ENCODE data around the gene UPK3A.

UPK3A gene

GRCh38 chr22:45286854-45287551 is 2.3 kb downstream of the UPK3A start:
- H3K9me3 Mint-ChIP-seq, result no peaks in the 10 kb centered on the region
- no peak for TF ChIP-seq CTCF (IDR thresholded peaks at IDR 0.05; ENCODE audit: unreplicated experiment in 3 of 3)

GRCh38 chr22:45290410-45290936 is 5.7 kb downstream of the UPK3A start:
- no peaks in the 10 kb centered on the region for H3K9me3 Mint-ChIP-seq

More at GRCh38 chr22:45286854-45287551, 2.3 kb downstream of the UPK3A start:
- no peak overlapping the region for H3K27ac Mint-ChIP-seq
- no peak overlapping the region for H3K4me3 Mint-ChIP-seq
- peaks cover 49% of the 10 kb centered on the region for H3K27me3 Mint-ChIP-seq (ENCODE audit: low read depth)
- H3K4me1 Mint-ChIP-seq, result no peaks in the 10 kb centered on the region
- no peaks in the 10 kb centered on the region for H3K36me3 Mint-ChIP-seq (ENCODE audit: low read depth)

GRCh38 chr22:45291061-45291930 is 6.5 kb downstream of the UPK3A start:
- no peaks in the 10 kb centered on the region for H3K9me3 Mint-ChIP-seq
- no peak for TF ChIP-seq CTCF (IDR thresholded peaks at IDR 0.05; ENCODE audit: unreplicated experiment in 3 of 3)
- peaks cover 9% of the 10 kb centered on the region for H3K27me3 Mint-ChIP-seq (ENCODE audit: low read depth)
- no peaks in the 10 kb centered on the region for H3K4me1 Mint-ChIP-seq
- H3K27ac Mint-ChIP-seq, result no peak overlapping the region
- no peak overlapping the region for H3K4me3 Mint-ChIP-seq
- H3K36me3 Mint-ChIP-seq (ENCODE audit: low read depth), result no peaks in the 10 kb centered on the region

More at GRCh38 chr22:45290410-45290936, 5.7 kb downstream of the UPK3A start:
- Mint-ChIP-seq H3K36me3 (ENCODE audit: low read depth) (no peaks in the 10 kb centered on the region), H3K4me3 (no peak overlapping the region), H3K27me3 (ENCODE audit: low read depth) (peaks cover 17% of the 10 kb centered on the region), H3K27ac (no peak overlapping the region), H3K4me1 (no peaks in the 10 kb centered on the region)
- no peak for TF ChIP-seq CTCF (IDR thresholded peaks at IDR 0.05; ENCODE audit: unreplicated experiment in 3 of 3)

- H3K4me1 Mint-ChIP-seq, result no peaks in the 10 kb centered on the region
- peaks cover 3% of the 10 kb centered on the region for H3K27me3 Mint-ChIP-seq (ENCODE audit: low read depth)
- TF ChIP-seq CTCF (IDR thresholded peaks at IDR 0.05; ENCODE audit: unreplicated experiment in 3 of 3), result no peak
- no peak overlapping the region for H3K4me3 Mint-ChIP-seq
- H3K9me3 Mint-ChIP-seq, result no peaks in the 10 kb centered on the region
- no peak overlapping the region for H3K27ac Mint-ChIP-seq
- H3K36me3 Mint-ChIP-seq (ENCODE audit: low read depth), result no peaks in the 10 kb centered on the region
These were observed 7.2 kb downstream of the UPK3A start for GRCh38 chr22:45291931-45292290.

- no peak overlapping the region for H3K27ac Mint-ChIP-seq
- H3K4me3 Mint-ChIP-seq, result no peak overlapping the region
- no peaks in the 10 kb centered on the region for H3K4me1 Mint-ChIP-seq
- no peaks in the 10 kb centered on the region for H3K36me3 Mint-ChIP-seq (ENCODE audit: low read depth)
- H3K9me3 Mint-ChIP-seq, result no peaks in the 10 kb centered on the region
- no peak for TF ChIP-seq CTCF (IDR thresholded peaks at IDR 0.05; ENCODE audit: unreplicated experiment in 3 of 3)
- no peaks in the 10 kb centered on the region for H3K27me3 Mint-ChIP-seq (ENCODE audit: low read depth)
These were observed 8.1 kb downstream of the UPK3A start for GRCh38 chr22:45292731-45293442.
